HCT116 (cell line): ENCODE results near the gene ART5.

Source experiments
- CEBPB ChIP-seq: IDR thresholded peaks from 2 replicates; pipeline ENCODE4 v1.6.1; 2012; ENCODE audit warnings: low read depth
- CTCF ChIP-seq, 3 experiments: fragments of 200-600 bp in 1 of 3; sonication (generic) in 1 of 3; IDR thresholded peaks in 2 of 3; conservative IDR thresholded peaks in 1 of 3; 2 replicates each; pipeline ENCODE4 v1.5.1; 2012 to 2017; ENCODE audit warnings: low read depth in 2 of 3, low read length in 2 of 3, antibody characterized with exemption in 1 of 3, borderline replicate concordance in 1 of 3, control low read depth in 1 of 3, mild to moderate bottlenecking in 1 of 3, mixed read lengths in 1 of 3, mixed run types in 1 of 3, moderate library complexity in 1 of 3; ENCODE audit not compliant: insufficient read depth in 1 of 3
- EZH2 ChIP-seq: fragments of 200-600 bp; sonication (generic); IDR thresholded peaks from 2 replicates; pipeline ENCODE4 v1.6.1; 2017; ENCODE audit warnings: antibody characterized with exemption, mixed run types
- EZH2phosphoT487 ChIP-seq: fragments of 200-600 bp; IDR thresholded peaks from 2 replicates; pipeline ENCODE4 v1.6.1; 2018; ENCODE audit warnings: antibody characterized with exemption, borderline replicate concordance
- POLR2A ChIP-seq: IDR thresholded peaks from 2 replicates; pipeline ENCODE4 v1.7.0; 2011; ENCODE audit warnings: borderline replicate concordance; ENCODE audit not compliant: insufficient read depth, insufficient read length; ENCODE audit errors: extremely low read depth
- POLR2AphosphoS5 ChIP-seq: IDR thresholded peaks from 2 replicates; pipeline ENCODE4 v1.6.1; 2011; ENCODE audit warnings: mild to moderate bottlenecking, low read depth, low read length, moderate library complexity
- RAD21 ChIP-seq: IDR thresholded peaks from 2 replicates; pipeline ENCODE4 v1.6.1; 2012; ENCODE audit warnings: low read depth, mild to moderate bottlenecking
- REST ChIP-seq: IDR thresholded peaks from 2 replicates; pipeline ENCODE4 v1.6.1; 2012; ENCODE audit warnings: low read depth
- SIN3A ChIP-seq: IDR thresholded peaks from 2 replicates; pipeline ENCODE4 v1.6.1; 2012; ENCODE audit warnings: low read depth
- SP1 ChIP-seq: IDR thresholded peaks from 2 replicates; pipeline ENCODE4 v1.6.1; 2012; ENCODE audit warnings: low read depth
- ZNF274 ChIP-seq: fragments of 200-500 bp; sonication (Bioruptor generic); IDR thresholded peaks from 2 replicates; pipeline ENCODE4 v1.6.1; 2014; ENCODE audit warnings: mild to moderate bottlenecking, low read depth, low read length, inconsistent platforms
- TF ChIP-seq, protein P1 (sequence below): IDR thresholded peaks from 2 replicates; pipeline ENCODE4 v1.6.1; 2011; ENCODE audit warnings: mild to moderate bottlenecking, low read length, moderate library complexity; ENCODE audit not compliant: insufficient replicate concordance; ENCODE audit errors: extremely low read depth
- TF ChIP-seq, protein P2 (sequence below): IDR thresholded peaks from 2 replicates; pipeline ENCODE4 v1.6.1; 2012

DNA sequence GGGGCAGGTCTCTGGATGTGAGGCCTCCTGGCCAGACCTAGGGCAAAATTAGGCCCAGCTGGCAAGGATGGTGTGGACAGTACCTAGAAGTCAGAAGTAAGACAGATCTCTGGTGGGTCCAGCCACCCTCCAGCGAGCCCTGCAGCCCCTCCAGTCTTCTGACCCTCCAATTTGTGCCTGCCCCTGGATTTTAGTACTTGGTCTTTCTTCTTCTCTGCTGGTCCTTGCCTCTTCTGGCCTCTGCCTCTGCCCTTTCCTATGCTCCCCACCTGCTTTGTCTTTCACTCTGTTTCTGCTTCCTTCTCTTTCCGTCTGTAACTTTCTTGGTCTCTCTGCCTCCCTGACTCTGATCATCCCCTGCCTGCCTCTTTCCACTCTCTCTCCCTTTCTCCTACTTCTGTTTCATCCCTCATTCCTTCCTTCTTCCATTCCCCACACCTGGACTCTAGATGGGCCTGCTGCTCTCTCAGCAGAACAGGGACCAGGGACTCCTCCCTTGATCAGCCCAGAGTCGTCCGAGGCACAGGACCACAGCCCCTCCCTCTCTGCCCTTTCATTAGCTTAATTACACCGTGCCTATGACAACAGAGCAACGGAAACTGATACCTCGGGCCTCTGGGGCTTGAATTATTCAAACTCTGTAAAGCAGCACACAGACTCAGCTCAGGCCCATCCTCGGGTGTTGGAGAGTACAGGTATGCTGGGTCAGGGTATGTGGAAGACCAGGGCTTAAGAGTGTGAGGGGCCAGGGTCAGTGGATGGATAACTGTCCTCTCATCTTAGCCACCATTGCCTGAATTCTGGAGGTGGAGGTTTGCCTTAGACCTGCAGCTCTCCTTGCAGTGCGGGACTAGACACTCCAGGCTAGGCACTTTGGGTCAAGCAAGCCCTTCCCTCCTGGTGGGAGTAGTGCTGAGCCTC, 29.8 kb upstream of the ART5 start, which contains the start of gene CHRNA10:
- TF ChIP-seq CTCF (IDR thresholded peaks at IDR 0.05 in 2 of 3, conservative IDR thresholded peaks at IDR 0.05 in 1 of 3; ENCODE audit: borderline replicate concordance in 1 of 3, insufficient read depth in 1 of 3, low read depth in 2 of 3, low read length in 2 of 3) (no peak), REST (no peak), RAD21 (no peak), POLR2A (no peak), EZH2phosphoT487 (no peak), SIN3A (no peak), POLR2AphosphoS5 (no peak), ZNF274 (no peak), SP1 (no peak), EZH2 (no peak), CEBPB (no peak)
- TF ChIP-seq, protein P1, sequence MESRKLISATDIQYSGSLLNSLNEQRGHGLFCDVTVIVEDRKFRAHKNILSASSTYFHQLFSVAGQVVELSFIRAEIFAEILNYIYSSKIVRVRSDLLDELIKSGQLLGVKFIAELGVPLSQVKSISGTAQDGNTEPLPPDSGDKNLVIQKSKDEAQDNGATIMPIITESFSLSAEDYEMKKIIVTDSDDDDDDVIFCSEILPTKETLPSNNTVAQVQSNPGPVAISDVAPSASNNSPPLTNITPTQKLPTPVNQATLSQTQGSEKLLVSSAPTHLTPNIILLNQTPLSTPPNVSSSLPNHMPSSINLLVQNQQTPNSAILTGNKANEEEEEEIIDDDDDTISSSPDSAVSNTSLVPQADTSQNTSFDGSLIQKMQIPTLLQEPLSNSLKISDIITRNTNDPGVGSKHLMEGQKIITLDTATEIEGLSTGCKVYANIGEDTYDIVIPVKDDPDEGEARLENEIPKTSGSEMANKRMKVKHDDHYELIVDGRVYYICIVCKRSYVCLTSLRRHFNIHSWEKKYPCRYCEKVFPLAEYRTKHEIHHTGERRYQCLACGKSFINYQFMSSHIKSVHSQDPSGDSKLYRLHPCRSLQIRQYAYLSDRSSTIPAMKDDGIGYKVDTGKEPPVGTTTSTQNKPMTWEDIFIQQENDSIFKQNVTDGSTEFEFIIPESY, result no peak
- TF ChIP-seq, protein P2, sequence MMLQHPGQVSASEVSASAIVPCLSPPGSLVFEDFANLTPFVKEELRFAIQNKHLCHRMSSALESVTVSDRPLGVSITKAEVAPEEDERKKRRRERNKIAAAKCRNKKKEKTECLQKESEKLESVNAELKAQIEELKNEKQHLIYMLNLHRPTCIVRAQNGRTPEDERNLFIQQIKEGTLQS, result no peak
